ENCODE results near the gene ZDHHC9.

Gene ZDHHC9

DNA sequence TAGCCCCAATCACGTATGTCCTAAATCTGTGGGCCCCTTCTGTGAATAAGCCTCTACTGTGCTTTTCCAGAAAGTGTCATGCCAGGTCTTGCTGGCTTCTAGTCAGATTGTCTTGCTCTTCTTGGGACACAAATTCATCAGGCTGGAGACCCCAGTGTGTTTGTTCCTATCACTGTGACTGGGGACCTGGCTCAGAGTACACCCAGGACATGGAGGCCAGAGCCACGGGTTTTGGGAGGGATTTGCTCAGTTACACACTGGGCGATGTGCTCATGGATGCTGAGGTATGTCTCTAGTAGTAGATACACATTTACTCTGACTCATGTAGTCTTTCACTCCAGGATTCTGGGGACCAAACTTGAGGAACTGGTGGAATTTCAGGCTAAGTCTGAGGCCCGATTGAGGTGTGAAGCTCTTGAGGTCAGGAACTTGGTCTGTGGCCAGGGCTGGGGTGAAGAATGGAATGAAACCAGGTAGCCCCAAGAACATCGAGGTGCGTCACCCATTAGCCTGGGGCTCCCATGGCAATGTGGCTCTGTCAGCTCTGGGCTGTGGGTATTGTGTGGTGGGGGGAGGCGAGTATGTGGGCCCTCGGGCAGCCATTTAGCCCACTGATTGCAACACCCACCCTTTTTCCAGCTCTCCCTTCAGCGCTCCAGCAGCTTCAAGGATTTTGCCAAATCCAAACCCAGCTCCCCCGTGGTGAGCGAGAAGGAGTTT, 56.2 kb downstream of the ZDHHC9 start:
- no peak for DNase-seq (ENCODE audit: low read depth in 1 of 2, low spot score in 1 of 2)

GRCh38 chrX:129786210-129786651, 57.5 kb downstream of the ZDHHC9 start:
- no peak for DNase-seq (ENCODE audit: low read depth in 1 of 2, low spot score in 1 of 2)

- DNase-seq (ENCODE audit: low read depth in 1 of 2, low spot score in 1 of 2): no peak
Observed at GRCh38 chrX:129785160-129785947, 58.3 kb downstream of the ZDHHC9 start.

DNA sequence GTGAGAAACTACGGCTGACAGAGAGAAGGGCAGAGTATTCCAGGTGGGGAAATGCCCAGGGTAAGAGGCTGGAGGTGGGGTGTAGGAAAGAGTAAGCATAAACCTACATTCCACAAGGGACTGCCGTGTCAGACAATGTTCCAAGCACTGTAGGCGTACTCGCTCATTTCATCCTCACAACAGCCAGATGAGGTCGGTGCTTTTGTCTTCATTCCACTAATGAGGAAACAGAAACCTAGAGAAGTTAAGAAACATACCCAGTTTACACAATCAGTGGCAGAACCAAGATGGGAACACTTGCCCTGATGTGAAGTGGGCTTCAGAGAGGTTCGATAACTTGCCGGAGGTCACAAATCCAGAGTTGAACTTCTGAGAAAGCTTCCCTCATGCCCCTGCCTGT, 59.3 kb downstream of the ZDHHC9 start:
- no peak for DNase-seq (ENCODE audit: low read depth in 1 of 2, low spot score in 1 of 2)

GRCh38 chrX:129783291-129783713, 60.4 kb downstream of the ZDHHC9 start:
- no peak for DNase-seq (ENCODE audit: low read depth in 1 of 2, low spot score in 1 of 2)

DNA sequence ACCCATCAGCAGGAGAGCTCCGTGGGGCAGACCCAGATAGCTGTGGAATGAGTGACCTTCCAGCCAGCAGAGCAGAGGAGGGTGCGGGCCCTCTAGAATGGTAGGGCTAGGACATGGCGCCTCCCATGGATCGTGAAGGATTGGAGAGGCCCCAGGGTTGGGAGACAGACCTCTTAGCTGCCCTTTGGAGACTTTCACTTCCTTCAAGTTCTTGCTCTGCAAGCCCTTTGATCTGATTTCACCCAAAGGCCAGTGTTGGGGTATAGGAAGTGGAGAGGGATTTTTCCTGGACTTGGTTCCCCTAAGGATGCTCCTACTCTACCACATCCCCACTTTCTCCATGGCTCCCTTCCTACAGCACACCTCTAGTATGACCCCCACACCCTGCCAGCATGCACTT, 61.0 kb downstream of the ZDHHC9 start:
- DNase-seq (ENCODE audit: low read depth in 1 of 2, low spot score in 1 of 2): no peak

GRCh38 chrX:129781680-129782495, 61.8 kb downstream of the ZDHHC9 start:
- DNase-seq (ENCODE audit: low read depth in 1 of 2, low spot score in 1 of 2): no peak

DNA sequence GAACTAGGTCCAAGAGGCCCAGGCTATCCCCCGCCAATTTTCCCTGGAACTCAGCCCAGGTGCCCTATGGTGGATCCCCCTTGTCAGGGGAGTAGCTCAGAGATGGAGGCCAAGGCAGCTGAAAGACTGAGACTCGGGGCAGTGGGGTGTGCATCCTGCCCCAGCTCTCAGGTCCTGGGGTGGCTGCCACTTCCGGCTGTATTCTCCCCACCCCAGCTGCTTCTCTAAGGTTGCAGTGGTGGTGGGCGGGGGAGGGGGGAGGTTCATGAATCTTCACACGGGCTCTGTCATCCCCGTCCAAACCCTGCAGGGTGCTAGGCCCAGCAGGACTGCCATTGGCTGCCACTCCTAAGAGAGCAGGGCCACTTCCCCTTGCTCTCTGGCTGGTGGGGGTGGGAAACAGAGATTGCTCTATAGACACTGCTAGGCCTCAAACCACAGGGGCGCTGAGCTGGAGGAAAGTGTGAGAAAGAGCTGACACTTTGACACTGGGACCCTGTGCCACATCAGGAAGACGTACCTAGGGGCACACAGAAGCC, 62.5 kb downstream of the ZDHHC9 start:
- DNase-seq (ENCODE audit: low read depth in 1 of 2, low spot score in 1 of 2): peak; percentile 39 to 76

- DNase-seq (ENCODE audit: low read depth in 1 of 2, low spot score in 1 of 2): no peak
Observed at GRCh38 chrX:129780441-129781105, 63.1 kb downstream of the ZDHHC9 start.

DNA sequence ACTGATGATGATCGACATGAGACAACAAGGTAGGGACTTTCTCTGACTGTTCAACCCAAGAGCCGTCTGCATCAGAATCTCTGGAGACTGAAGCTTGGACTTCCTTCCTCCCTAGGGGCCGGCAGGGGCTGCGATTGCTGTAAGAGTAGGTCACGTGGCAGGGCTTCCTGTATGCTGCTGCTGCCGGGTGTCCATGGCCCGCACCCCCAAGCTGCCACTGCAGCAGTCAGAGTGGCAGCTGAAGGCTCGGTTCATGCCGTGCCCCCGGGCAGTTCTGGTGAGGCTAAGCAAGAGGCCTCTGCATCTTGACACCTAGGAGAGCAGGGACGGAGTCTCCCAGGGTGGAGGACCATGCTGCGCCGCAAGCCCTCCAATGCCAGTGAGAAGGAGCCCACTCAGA, 63.9 kb downstream of the ZDHHC9 start, which contains the start of gene SASH3:
TSS of gene SASH3 (plus strand) at position 203 of the 400 bp plus-strand sequence. CDS start at position 352, 149 bp downstream.
- no peak for DNase-seq (ENCODE audit: low read depth in 1 of 2, low spot score in 1 of 2)

DNA sequence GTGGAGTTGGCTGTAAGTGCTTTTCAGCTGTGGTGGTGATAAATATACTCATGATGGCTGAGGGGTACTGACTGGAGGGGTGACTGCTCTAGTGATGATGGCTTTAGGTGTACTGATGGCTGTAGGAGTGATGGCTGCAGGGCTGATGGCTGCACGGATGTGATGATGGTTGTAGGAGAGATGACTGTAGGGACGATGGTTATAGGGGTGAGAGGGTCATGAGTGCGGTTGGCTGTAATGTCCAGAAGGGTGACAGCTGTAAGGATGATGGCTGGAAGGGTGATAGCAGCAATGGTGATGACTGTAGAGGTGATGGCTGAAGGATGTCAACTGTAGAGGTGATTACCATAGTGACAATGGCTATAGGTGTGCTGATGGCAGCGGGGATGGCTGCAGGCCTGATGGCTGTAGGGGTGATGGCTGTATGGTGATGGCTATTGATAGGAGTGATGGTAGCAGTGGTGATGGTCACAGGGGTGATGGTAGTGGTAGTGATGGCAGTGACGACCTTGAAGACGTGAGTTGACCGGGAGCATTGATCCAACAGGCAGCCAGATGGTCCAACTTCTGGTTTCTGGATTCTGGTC, 64.5 kb downstream of the ZDHHC9 start:
- no peak for DNase-seq (ENCODE audit: low read depth in 1 of 2, low spot score in 1 of 2)

DNA sequence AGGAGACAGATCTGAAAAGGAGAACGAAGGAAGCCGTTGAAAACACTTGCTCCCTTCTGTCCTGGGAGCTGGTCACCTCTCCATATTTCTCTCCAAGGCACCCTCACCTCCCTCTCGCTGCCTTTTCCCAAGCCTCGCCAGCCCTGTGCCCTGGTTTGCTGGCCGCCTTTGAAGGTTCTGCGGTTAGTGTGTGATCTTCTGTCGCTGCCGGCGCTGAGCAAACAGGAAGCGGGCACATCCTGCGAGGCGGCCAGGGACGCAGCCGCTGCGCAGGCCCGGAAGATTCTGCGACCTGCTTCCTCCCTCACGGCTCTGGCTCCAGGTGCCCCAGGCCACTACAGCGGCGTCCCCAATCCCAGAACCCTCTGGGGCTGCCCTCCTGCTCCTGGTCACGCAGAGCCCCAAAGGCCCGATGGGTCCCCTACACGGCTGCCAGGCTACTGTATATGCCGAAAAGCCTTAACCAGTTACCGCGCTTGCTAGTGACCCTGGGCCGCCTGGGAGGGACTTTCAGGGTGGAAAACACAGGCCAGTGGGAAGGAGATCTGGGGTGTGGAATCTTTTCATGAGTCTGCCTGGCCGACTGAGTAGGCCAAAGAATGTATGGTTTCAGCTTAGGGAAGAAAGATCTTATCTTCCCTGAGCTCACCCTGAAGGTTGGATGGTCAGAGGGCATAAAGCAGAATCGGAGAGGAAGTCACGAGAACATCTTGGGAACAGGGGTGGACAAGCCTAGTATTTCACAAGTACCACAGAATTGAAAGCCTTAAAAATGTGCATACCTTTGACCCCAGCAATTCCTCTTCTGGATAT, 66.3 kb downstream of the ZDHHC9 start:
- DNase-seq (ENCODE audit: low read depth in 1 of 2, low spot score in 1 of 2): peak; percentile 28 to 50

- DNase-seq (ENCODE audit: low read depth in 1 of 2, low spot score in 1 of 2): no peak
Observed at GRCh38 chrX:129773649-129774458, 69.8 kb downstream of the ZDHHC9 start.

DNA sequence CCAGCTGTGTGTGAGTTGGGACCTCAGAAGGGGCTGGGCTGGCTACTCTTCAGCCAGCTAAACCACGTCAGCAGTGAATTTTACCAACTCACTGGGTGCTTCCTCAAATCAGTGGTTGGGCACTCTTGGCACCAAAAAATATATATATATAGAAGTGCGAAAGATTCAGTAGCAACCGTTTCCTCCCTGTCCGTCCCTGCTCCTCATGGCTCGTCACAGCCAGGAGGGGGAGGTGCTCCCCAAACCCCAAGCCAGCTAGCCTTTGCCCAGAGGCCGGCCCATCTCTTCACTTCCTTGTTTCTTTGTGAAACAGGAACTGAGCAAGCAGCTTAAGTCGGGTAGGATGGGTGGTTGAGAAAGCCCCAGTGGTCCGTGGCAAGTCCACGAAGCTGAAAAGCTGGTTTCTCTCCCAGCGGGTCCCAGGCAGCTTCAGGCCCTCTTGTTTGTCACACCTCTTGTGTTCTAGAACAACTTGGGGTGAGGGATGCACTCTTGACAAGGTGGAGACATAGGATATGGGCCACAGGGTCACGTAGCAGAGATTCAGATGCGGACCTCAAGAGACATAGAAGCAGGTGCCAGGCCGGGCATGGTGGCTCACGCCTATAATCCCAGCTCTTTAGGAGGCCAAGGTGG, 70.8 kb downstream of the ZDHHC9 start:
- DNase-seq (ENCODE audit: low read depth in 1 of 2, low spot score in 1 of 2): no peak

DNA sequence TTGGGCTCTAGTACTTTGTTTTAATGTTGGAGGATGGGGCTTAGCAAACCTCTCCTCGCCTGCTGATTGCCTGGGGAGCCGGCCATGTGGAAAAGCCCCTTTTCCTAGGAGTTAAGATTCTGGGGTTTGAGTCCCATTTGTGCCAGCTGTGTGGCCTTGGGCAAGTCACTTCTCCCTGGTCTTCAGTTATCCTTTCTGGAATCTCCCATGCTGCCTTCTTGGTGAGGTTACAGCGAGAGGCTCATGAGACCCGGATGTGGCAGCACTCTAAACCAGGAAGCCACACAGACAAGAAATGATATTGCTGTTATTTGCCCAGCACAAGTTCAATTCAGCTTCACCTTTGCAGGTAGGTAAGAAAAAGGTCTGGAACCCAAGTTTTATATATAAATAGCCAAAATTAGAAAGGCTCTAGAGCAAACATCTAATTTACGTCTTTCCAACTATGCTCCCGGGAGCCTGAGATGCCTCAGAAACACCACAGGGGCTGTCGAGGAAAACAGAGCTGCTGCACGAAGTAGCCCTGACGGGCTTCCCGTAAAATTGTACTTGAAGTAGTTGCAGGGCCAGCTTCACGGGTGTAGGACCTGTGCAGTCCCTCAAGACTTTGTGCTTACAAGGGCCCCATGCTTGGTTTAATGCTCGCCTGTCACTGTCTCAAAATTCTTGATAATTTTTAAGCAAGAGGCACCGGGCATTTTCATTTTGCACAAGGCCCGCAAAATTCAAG, 72.3 kb downstream of the ZDHHC9 start:
- no peak for DNase-seq (ENCODE audit: low read depth in 1 of 2, low spot score in 1 of 2)

DNA sequence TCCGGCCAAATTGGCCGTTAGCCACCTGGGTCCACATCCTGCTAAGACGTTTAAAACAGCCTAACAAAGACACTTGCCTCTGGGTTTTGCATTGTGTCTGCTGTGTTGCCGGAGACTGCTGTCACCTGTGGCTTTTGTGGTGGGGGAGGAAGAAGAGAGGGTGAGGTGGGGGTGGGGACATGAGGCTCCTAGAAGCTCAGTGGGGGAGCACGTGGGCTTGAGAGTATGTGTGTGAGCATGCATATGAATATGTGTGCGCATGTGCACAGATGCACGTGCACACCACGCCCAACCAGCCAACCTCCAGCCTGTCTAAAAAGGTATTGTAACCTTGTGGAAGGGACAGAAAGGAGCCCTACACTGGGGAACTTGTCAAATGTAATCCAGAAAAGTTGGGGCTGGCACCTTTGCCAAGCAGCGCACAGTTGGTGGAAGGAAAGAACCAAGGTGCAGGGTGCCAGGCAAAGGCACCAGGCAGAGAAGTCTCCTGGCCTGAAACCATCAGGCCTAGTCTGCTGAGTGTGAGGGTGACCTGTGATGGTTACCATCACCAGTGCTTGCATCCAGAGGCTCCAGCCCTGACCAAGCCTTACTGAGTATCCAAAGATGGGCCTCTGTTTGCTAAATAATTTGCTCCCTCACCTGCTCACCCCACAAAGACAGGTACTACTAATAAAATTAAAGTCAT, 74.1 kb downstream of the ZDHHC9 start:
- peak in 1 of 2 donors; percentile 53 for DNase-seq (ENCODE audit: low read depth in 1 of 2, low spot score in 1 of 2)
